ENCODE measurements around the gene HNRNPAB. TPM values are rescaled to one million over a fixed set of nuclear protein-coding genes. Genes with fewer than 3 reads are reported as not detected.
"Not testable (repeated sequence)": the region's sequence is repeated elsewhere in the genome, so short reads cannot be mapped to it uniquely, and the experiment has no call there.

HNRNPAB gene
- total RNA-seq, 2 experiments from 2014 or later: 268 to 391 TPM

DNA sequence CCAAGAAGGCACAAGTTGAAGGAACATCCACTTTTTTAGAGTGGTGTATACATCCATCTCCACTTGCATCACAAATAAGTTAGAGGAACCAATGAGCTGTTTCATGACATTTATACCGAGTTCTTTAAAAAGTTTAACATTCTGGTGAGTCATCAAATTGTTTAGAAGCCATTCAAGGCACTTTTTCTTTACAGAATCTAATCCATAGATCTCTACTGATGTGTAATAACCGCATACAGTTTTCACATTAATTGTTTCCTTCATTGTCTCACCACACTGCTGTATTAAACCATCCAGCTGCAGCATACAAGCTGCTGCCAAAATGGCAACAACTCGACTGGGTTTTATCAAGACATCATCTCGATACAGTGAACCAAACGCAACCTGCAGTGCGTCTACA is 17.9 kb upstream of the HNRNPAB start:
- no peak for ATAC-seq
- H3K27ac Mint-ChIP-seq: no peak overlapping the region
- H3K9me3 Mint-ChIP-seq (ENCODE audit: low read depth): no peaks in the 10 kb centered on the region
- CTCF ChIA-PET: no interaction called here
- peaks cover 7% of the 10 kb centered on the region for H3K4me1 Mint-ChIP-seq
- DNase-seq: no peak
- H3K4me3 Mint-ChIP-seq: no peak overlapping the region
- H3K36me3 Mint-ChIP-seq: no peaks in the 10 kb centered on the region
- peaks cover 8% of the 10 kb centered on the region for H3K27me3 Mint-ChIP-seq

DNA sequence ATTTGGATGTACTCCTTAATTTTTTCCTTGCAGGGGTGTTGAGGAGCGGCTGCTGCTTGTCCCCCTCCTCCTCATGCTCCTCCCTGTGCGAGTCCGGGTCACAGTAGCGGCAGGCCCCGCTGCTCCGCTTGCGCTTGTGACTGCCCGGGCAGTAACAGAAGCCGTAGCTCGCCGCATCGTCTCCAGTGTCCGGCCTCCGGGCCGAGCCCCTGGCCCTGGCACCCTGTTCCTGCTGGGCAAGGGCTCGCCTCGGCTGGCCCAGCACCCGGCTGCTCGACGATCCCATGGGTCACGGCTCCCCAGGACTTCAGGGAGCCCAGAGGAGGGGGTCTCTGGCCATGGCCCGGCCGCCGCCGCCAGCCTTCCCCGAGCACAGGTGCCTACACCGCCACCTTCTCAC is 17.3 kb upstream of the HNRNPAB start, which contains the start of gene GMCL2:
TSS of gene GMCL2 (minus strand) at position 358 of the 400 bp plus-strand sequence. CDS start at position 286, 72 bp downstream.
- ATAC-seq: no peak
- Mint-ChIP-seq H3K27me3 (peaks cover 8% of the 10 kb centered on the region), H3K36me3 (no peaks in the 10 kb centered on the region), H3K9me3 (ENCODE audit: low read depth) (no peaks in the 10 kb centered on the region), H3K27ac (no peak within 1 kb of the TSS), H3K4me3 (no peak within 1 kb of the TSS), H3K4me1 (peaks cover 6% of the 10 kb centered on the region)
- DNase-seq: no peak
- CTCF ChIA-PET: no interaction called here

GRCh38 chr5:178189433-178189832 is 14.9 kb upstream of the HNRNPAB start:
- H3K36me3 Mint-ChIP-seq: peaks cover 4% of the 10 kb centered on the region
- H3K27ac Mint-ChIP-seq: no peak overlapping the region
- DNase-seq (no peak), ATAC-seq (no peak)
- H3K4me1 Mint-ChIP-seq: peaks cover 19% of the 10 kb centered on the region
- CTCF ChIA-PET: interaction anchor here (0.9 kb wide), 1 partner anchor 15 kb away, joined by 3 read pairs; the partner anchor contains the start of gene HNRNPAB
- H3K9me3 Mint-ChIP-seq (ENCODE audit: low read depth): no peaks in the 10 kb centered on the region
- H3K27me3 Mint-ChIP-seq: peaks cover 17% of the 10 kb centered on the region
- no peak overlapping the region for H3K4me3 Mint-ChIP-seq

DNA sequence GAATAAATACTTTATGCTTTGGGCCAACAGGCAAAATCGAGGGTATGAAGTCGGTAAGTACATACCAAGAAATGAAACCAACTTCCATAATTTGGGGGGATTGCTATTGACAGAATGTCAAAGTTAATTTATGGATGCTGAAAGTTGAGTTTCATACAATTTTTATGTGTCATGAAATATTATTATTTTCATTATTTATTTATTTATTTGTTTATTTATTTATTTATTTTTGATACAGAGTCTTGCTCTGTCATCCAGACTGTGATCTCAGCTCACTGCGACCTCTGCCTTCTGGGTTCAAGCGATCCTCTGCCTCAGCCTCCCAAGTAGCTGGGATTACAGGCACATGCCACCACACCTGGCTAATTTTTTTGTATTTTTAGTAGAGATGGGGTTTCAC is 12.7 kb upstream of the HNRNPAB start:
- H3K27me3 Mint-ChIP-seq: peaks cover 20% of the 10 kb centered on the region
- peaks cover 23% of the 10 kb centered on the region for H3K4me1 Mint-ChIP-seq
- CTCF ChIA-PET: no interaction called here
- DNase-seq (no peak), ATAC-seq (no peak)
- H3K4me3 Mint-ChIP-seq: no peak overlapping the region
- H3K9me3 Mint-ChIP-seq (ENCODE audit: low read depth): no peaks in the 10 kb centered on the region
- no peak overlapping the region for H3K27ac Mint-ChIP-seq
- peaks cover 4% of the 10 kb centered on the region for H3K36me3 Mint-ChIP-seq

DNA sequence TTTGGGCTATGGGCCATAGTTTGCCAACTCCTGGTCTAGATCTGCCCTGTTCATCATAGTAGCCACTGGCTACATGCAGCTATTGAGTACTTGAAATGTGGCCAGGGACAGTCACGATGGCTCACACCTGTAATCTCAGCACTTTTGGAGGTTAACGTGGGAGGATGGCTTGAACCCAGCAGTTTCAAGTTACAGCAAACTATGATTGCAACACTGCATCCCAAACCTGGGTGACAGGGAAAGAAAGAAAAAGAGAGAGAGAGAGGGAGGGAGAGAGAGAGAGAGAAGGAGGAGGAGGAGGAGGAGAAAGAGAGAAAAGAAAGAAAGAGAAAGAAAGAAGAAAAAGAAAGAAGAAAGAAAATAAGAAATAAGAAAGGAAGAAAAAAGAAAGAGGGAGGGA is 12.1 kb upstream of the HNRNPAB start:
- H3K36me3 Mint-ChIP-seq: peaks cover 4% of the 10 kb centered on the region
- CTCF ChIA-PET: no interaction called here
- peaks cover 23% of the 10 kb centered on the region for H3K4me1 Mint-ChIP-seq
- DNase-seq: no peak
- H3K27me3 Mint-ChIP-seq: peaks cover 20% of the 10 kb centered on the region
- H3K9me3 Mint-ChIP-seq (ENCODE audit: low read depth): no peaks in the 10 kb centered on the region
- no peak for ATAC-seq
- no peak overlapping the region for H3K27ac Mint-ChIP-seq
- H3K4me3 Mint-ChIP-seq: no peak overlapping the region

DNA sequence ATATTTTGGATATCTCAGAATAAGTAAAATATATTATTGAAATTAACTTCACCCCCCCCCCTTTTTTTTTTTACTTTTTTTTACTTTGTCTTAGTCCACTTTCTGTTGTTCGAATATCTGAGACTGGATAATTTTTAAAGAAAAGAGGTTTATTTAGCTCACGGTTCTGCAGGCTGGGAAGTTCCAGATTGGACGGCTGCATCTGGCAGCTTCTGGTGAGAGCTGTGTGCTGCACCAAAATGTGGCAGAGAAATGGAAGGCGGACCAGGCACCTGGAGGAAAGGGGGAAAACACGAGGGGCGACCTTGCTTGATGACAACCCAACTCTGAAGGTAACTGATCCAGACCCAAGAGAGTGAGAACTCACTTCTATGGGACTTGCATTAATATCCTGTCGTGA is 11.5 kb upstream of the HNRNPAB start:
- peaks cover 20% of the 10 kb centered on the region for H3K27me3 Mint-ChIP-seq
- ATAC-seq (no peak), DNase-seq (no peak)
- no peaks in the 10 kb centered on the region for H3K9me3 Mint-ChIP-seq (ENCODE audit: low read depth)
- peaks cover 23% of the 10 kb centered on the region for H3K4me1 Mint-ChIP-seq
- H3K36me3 Mint-ChIP-seq: peaks cover 4% of the 10 kb centered on the region
- H3K4me3 Mint-ChIP-seq: no peak overlapping the region
- CTCF ChIA-PET: no interaction called here
- no peak overlapping the region for H3K27ac Mint-ChIP-seq

- DNase-seq: no peak
These were observed 11.0 kb upstream of the HNRNPAB start for GRCh38 chr5:178193251-178193809.

DNA sequence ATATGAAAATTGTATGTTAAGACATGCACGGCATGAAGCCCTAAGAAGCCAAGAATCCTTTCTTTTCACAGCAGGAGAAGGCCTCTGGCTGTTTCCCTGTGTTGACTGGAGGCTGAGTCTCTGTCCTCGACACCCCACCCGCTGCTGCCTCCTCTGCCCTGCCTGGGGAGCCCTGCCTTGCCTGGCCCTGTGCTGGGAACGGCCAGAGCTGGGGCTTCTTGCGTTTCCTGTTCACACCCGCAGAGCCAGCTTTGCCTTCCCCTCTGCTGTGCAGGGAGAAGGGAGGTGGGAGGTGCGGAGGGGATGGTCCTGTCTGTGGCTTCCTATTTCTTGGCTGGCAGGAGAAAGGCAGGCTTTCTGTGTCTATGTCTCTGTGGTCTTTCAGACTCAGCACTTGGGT is 10.3 kb upstream of the HNRNPAB start:
- ATAC-seq (peak; percentile 71), DNase-seq (no peak)
- no peak overlapping the region for H3K4me3 Mint-ChIP-seq
- peaks cover 12% of the 10 kb centered on the region for H3K27me3 Mint-ChIP-seq
- H3K9me3 Mint-ChIP-seq (ENCODE audit: low read depth): no peaks in the 10 kb centered on the region
- H3K36me3 Mint-ChIP-seq: peaks cover 4% of the 10 kb centered on the region
- no peak overlapping the region for H3K27ac Mint-ChIP-seq
- CTCF ChIA-PET: no interaction called here
- peaks cover 23% of the 10 kb centered on the region for H3K4me1 Mint-ChIP-seq

More at GRCh38 chr5:178193251-178193809, 11.0 kb upstream of the HNRNPAB start:
- Mint-ChIP-seq H3K4me3 (no peak overlapping the region), H3K4me1 (peaks cover 23% of the 10 kb centered on the region), H3K9me3 (ENCODE audit: low read depth) (no peaks in the 10 kb centered on the region), H3K27me3 (peaks cover 19% of the 10 kb centered on the region), H3K27ac (peak overlapping the region; percentile 65), H3K36me3 (peaks cover 4% of the 10 kb centered on the region)
- ATAC-seq: no peak
- CTCF ChIA-PET: no interaction called here

DNA sequence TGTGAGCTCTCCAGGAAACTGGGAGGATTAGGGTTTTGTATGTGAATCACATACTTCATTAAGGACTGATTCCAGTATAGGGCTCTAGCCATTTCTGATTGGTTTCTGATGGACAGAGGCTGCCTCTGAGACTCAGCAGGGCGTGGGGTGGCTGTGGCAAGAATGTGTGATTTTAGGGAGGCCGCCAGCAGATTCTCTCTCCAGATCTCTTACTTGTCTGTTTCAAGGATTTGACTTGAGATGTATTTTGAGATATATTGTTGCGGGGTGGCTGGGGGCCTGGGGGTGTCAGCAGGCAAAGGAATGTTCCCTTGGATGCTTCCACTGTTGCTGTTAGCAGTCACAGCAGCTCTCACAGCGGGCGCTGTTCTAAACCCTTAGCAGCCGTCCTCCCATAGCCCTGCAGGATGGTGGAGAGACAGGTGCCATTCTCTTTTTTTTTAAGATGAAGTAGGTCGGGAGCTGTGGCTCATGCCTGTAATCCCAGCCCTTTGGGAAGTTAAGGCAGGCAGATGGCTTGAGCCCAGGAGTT is 8.0 kb upstream of the HNRNPAB start:
- Mint-ChIP-seq H3K27me3 (peaks cover 12% of the 10 kb centered on the region), H3K9me3 (ENCODE audit: low read depth) (no peaks in the 10 kb centered on the region), H3K27ac (no peak overlapping the region), H3K36me3 (peaks cover 4% of the 10 kb centered on the region), H3K4me3 (no peak overlapping the region), H3K4me1 (peaks cover 23% of the 10 kb centered on the region)
- ATAC-seq (no peak), DNase-seq (no peak)
- CTCF ChIA-PET: no interaction called here

DNA sequence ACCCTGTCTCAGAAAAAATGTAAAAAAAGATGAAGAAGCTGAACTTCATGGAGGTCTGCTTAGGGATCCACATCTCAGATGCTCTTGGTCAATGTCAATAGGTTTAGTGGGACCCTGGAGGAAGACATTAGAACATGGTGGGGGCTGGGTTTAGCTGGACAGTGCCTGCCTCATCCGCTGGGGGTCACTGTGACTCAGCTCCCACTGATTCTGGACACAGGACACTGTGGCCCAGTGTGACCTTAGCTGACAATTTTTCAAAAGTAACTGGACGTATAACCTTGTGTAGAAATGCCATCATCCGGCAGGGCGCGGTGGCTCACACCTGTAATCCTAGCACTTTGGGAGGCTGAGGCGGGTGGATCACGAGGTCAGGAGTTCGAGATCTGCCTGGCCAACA is 7.3 kb upstream of the HNRNPAB start:
- no peak overlapping the region for H3K4me3 Mint-ChIP-seq
- no peak for ATAC-seq
- H3K9me3 Mint-ChIP-seq (ENCODE audit: low read depth): no peaks in the 10 kb centered on the region
- H3K36me3 Mint-ChIP-seq: peaks cover 4% of the 10 kb centered on the region
- no peak for DNase-seq
- H3K27ac Mint-ChIP-seq: no peak overlapping the region
- CTCF ChIA-PET: no interaction called here
- peaks cover 12% of the 10 kb centered on the region for H3K27me3 Mint-ChIP-seq
- H3K4me1 Mint-ChIP-seq: peaks cover 23% of the 10 kb centered on the region

DNA sequence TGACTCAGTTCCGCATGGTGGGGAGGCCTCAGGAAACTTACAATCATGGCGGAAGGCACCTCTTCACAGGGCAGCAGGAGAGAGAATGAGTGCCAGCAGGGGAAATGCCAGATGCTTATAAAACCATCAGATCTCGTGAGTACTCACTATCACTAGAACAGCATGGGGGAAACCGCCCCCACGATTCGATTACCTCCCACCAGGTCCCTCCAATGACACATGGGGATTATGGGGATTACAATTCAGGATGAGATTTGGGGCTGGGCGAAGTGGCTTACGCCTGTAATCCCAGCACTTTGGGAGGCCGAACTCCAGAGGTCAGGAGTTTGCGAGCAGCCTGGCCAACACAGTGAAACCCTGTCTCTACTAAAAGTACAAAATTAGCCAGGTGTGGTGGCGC is 6.2 kb upstream of the HNRNPAB start:
- H3K27me3 Mint-ChIP-seq; ATAC-seq; H3K36me3 Mint-ChIP-seq; CTCF ChIA-PET; H3K27ac Mint-ChIP-seq; H3K4me3 Mint-ChIP-seq; H3K9me3 Mint-ChIP-seq (ENCODE audit: low read depth); DNase-seq: not testable (repeated sequence)
- H3K4me1 Mint-ChIP-seq: peaks cover 18% of the 10 kb centered on the region

- CTCF ChIA-PET: no interaction called here
- DNase-seq: no peak
- no peaks in the 10 kb centered on the region for H3K36me3 Mint-ChIP-seq
- no peaks in the 10 kb centered on the region for H3K9me3 Mint-ChIP-seq (ENCODE audit: low read depth)
- H3K4me1 Mint-ChIP-seq: peaks cover 14% of the 10 kb centered on the region
- no peak overlapping the region for H3K4me3 Mint-ChIP-seq
- no peak for ATAC-seq
- peaks cover 3% of the 10 kb centered on the region for H3K27me3 Mint-ChIP-seq
- no peak overlapping the region for H3K27ac Mint-ChIP-seq
These were observed 5.6 kb upstream of the HNRNPAB start for GRCh38 chr5:178198706-178199105.

GRCh38 chr5:178199581-178200434 is 4.5 kb upstream of the HNRNPAB start:
- CTCF ChIA-PET: interaction anchor here (1.2 kb wide), 1 partner anchor 11 kb away, joined by 5 read pairs; no protein-coding TSS in a partner anchor
- H3K9me3 Mint-ChIP-seq (ENCODE audit: low read depth): no peaks in the 10 kb centered on the region
- H3K4me1 Mint-ChIP-seq: peaks cover 8% of the 10 kb centered on the region
- no peak for DNase-seq
- H3K27ac Mint-ChIP-seq: no peak overlapping the region
- H3K4me3 Mint-ChIP-seq: no peak overlapping the region
- ATAC-seq: no peak
- H3K36me3 Mint-ChIP-seq: peaks cover 2% of the 10 kb centered on the region
- peaks cover 5% of the 10 kb centered on the region for H3K27me3 Mint-ChIP-seq
